Neural cell (in vitro differentiated cells): Measurements from ENCODE around the gene PTCH2.

ENCODE experiments used
- EP300 ChIP-seq: fragments of 450-650 bp; conservative IDR thresholded peaks from 2 replicates; pipeline ENCODE4 v1.6.1; 2014; ENCODE audit warnings: antibody characterized with exemption, mild to moderate bottlenecking, moderate library complexity; ENCODE audit not compliant: poor library complexity, severe bottlenecking
- EZH2 ChIP-seq: fragments of 200-600, 300-800 bp; shearing (Covaris generic), sonication (generic); IDR thresholded peaks from 2 replicates; pipeline ENCODE4 v1.6.1; 2014; ENCODE audit warnings: antibody characterized with exemption, low read length, borderline replicate concordance, mild to moderate bottlenecking; ENCODE audit not compliant: insufficient read depth, poor library complexity, severe bottlenecking
- SMC3 ChIP-seq: fragments of 450-650 bp; conservative IDR thresholded peaks from 2 replicates; pipeline ENCODE4 v1.6.1; 2014; ENCODE audit warnings: antibody characterized with exemption, mild to moderate bottlenecking, moderate library complexity; ENCODE audit not compliant: poor library complexity
- TF ChIP-seq, protein P1 (sequence below): fragments of 450-650 bp; IDR thresholded peaks from 2 replicates; pipeline ENCODE4 v1.5.1; 2014; ENCODE audit warnings: antibody characterized with exemption, mild to moderate bottlenecking, moderate library complexity; ENCODE audit not compliant: poor library complexity, severe bottlenecking

DNA sequence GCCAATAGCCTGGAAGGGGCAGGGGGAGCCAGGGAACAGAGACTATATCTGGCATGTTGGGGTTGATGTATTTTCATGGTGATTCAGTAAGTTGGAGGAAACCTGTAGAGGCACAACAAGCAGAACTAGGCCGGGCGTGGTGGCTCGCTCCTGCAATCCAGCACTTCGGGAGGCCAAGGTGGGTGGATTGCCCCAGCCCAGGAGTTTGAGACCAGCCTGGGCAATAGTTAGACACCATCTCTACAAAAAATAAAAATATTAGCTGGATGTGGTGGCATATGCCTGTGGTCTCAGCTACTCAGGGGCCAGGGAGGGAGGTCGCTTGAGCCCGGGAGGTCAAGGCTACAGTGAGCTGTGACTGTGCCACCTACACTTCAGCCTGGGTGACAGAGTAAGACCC is 10.1 kb upstream of the PTCH2 start:
- TF ChIP-seq, protein P1, sequence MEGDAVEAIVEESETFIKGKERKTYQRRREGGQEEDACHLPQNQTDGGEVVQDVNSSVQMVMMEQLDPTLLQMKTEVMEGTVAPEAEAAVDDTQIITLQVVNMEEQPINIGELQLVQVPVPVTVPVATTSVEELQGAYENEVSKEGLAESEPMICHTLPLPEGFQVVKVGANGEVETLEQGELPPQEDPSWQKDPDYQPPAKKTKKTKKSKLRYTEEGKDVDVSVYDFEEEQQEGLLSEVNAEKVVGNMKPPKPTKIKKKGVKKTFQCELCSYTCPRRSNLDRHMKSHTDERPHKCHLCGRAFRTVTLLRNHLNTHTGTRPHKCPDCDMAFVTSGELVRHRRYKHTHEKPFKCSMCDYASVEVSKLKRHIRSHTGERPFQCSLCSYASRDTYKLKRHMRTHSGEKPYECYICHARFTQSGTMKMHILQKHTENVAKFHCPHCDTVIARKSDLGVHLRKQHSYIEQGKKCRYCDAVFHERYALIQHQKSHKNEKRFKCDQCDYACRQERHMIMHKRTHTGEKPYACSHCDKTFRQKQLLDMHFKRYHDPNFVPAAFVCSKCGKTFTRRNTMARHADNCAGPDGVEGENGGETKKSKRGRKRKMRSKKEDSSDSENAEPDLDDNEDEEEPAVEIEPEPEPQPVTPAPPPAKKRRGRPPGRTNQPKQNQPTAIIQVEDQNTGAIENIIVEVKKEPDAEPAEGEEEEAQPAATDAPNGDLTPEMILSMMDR: no peak
- TF ChIP-seq EZH2 (no peak), EP300 (no peak), SMC3 (no peak)
